A549 (cell line): ENCODE results near the gene SLC5A3.

ENCODE experiments used
- CEBPB ChIP-seq, 2 experiments: fragments of >200 bp in 1 of 2; sonication (Bioruptor Twin) in 1 of 2; formaldehyde crosslinking in 1 of 2; IDR thresholded peaks; 2 replicates each; pipeline ENCODE4 v1.6.1; 2012 to 2016
- TF ChIP-seq, protein P1 (sequence below): fragments of >200 bp; sonication (Bioruptor Twin); formaldehyde crosslinking; IDR thresholded peaks from 3 replicates; pipeline ENCODE4 v1.5.1; 2016

- TF ChIP-seq, protein P1, sequence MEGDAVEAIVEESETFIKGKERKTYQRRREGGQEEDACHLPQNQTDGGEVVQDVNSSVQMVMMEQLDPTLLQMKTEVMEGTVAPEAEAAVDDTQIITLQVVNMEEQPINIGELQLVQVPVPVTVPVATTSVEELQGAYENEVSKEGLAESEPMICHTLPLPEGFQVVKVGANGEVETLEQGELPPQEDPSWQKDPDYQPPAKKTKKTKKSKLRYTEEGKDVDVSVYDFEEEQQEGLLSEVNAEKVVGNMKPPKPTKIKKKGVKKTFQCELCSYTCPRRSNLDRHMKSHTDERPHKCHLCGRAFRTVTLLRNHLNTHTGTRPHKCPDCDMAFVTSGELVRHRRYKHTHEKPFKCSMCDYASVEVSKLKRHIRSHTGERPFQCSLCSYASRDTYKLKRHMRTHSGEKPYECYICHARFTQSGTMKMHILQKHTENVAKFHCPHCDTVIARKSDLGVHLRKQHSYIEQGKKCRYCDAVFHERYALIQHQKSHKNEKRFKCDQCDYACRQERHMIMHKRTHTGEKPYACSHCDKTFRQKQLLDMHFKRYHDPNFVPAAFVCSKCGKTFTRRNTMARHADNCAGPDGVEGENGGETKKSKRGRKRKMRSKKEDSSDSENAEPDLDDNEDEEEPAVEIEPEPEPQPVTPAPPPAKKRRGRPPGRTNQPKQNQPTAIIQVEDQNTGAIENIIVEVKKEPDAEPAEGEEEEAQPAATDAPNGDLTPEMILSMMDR = no peak
- TF ChIP-seq CEBPB (IDR thresholded peaks at IDR 0.05) = no peak
Observed at GRCh38 chr21:34110594-34111202, 37.3 kb downstream of the SLC5A3 start.
